Naive B cell (primary cell): ENCODE results near the gene C2CD4D. TPM values are rescaled to one million over a fixed set of nuclear protein-coding genes. Genes with fewer than 3 reads are reported as not detected.
A peak's percentile ranks its signal among the peaks of the same experiment; 100 is the strongest.
"Not testable (repeated sequence)": the region's sequence is repeated elsewhere in the genome, so short reads cannot be mapped to it uniquely, and the experiment has no call there.

ENCODE experiments used
- ATAC-seq, 2 donors: fragments of 150-1000 bp; cut with Tn5 transposase; 2 replicates each; pipeline ENCODE4 v1.10.0; 2021; ENCODE audit warnings: low read depth in 2 of 2, mild to moderate bottlenecking in 2 of 2, moderate library complexity in 2 of 2
- DNase-seq: peaks from one replicate; pipeline ENCODE4 v3.0.0; 2022
- H3K27ac Mint-ChIP-seq, 6 donors: one replicate each; pipeline ENCODE4 v1.8.0; 2020 to 2022; ENCODE audit warnings: mild to moderate bottlenecking in 6 of 6, mixed read lengths in 6 of 6, moderate library complexity in 5 of 6, inconsistent platforms in 2 of 6
- H3K27me3 Mint-ChIP-seq, 3 donors: one replicate each; pipeline ENCODE4 v1.8.0; 2021 to 2022; ENCODE audit warnings: mixed read lengths in 3 of 3, mild to moderate bottlenecking in 1 of 3
- H3K36me3 Mint-ChIP-seq, 2 donors: one replicate each; pipeline ENCODE4 v1.8.0; 2020 to 2022; ENCODE audit warnings: mixed read lengths in 2 of 2, inconsistent platforms in 1 of 2, mild to moderate bottlenecking in 1 of 2
- H3K4me1 Mint-ChIP-seq, 3 donors: one replicate each; pipeline ENCODE4 v1.8.0; 2020 to 2022; ENCODE audit warnings: mixed read lengths in 3 of 3, inconsistent platforms in 1 of 3, mild to moderate bottlenecking in 1 of 3, moderate library complexity in 1 of 3
- H3K4me3 Mint-ChIP-seq, 8 donors: one replicate each; pipeline ENCODE4 v1.8.0; 2020 to 2022; ENCODE audit warnings: mild to moderate bottlenecking in 8 of 8, mixed read lengths in 8 of 8, moderate library complexity in 8 of 8, inconsistent platforms in 2 of 8
- H3K9me3 Mint-ChIP-seq, 7 donors: one replicate each; pipeline ENCODE4 v1.8.0; 2020 to 2022; ENCODE audit warnings: mixed read lengths in 7 of 7, mild to moderate bottlenecking in 5 of 7, inconsistent platforms in 2 of 7, moderate library complexity in 1 of 7
- polyA plus RNA-seq, 6 donors: library from polyadenylated mRNA; unstranded; fragments of 300-500 nt; fragmentation: Illumina TruSeq; gene quantifications; one replicate each; pipeline ENCODE4 v1.2.3, GENCODE V29; 2021; ENCODE audit warnings: low read depth in 6 of 6

Gene C2CD4D
- polyA plus RNA-seq, 6 donors from 2014 or later = 0.16 to 0.27 (median 0.22) TPM; not detected in 3

GRCh38 chr1:151871284-151872030 lies 31.8 kb upstream of the C2CD4D start:
- Mint-ChIP-seq H3K4me1 (peaks cover 0 to 4% (median 3%) of the 10 kb centered on the region in 3 donors), H3K9me3 (no peaks in the 10 kb centered on the region), H3K27ac (no peak overlapping the region), H3K4me3 (no peak overlapping the region), H3K36me3 (peaks cover 0 to 16% of the 10 kb centered on the region in 2 donors), H3K27me3 (peaks cover 12 to 14% (median 14%) of the 10 kb centered on the region in 3 donors)
- DNase-seq (no peak), ATAC-seq (no peak)

GRCh38 chr1:151868486-151868885 lies 28.9 kb upstream of the C2CD4D start:
- Mint-ChIP-seq H3K36me3 (peaks cover 0 to 6% of the 10 kb centered on the region in 2 donors), H3K4me3 (no peak overlapping the region)
- no peak for DNase-seq

GRCh38 chr1:151867765-151868411 lies 28.3 kb upstream of the C2CD4D start:
- Mint-ChIP-seq H3K4me3 (no peak overlapping the region), H3K36me3 (no peaks in the 10 kb centered on the region), H3K27ac (no peak overlapping the region), H3K27me3 (peaks cover 20 to 25% (median 21%) of the 10 kb centered on the region in 3 donors), H3K9me3 (no peaks in the 10 kb centered on the region), H3K4me1 (peaks cover 0 to 3% (median under 1%) of the 10 kb centered on the region in 3 donors)
- no peak for DNase-seq
- ATAC-seq = no peak

More at GRCh38 chr1:151868486-151868885, 28.9 kb upstream of the C2CD4D start:
- no peak for ATAC-seq
- Mint-ChIP-seq H3K27ac (no peak overlapping the region), H3K4me1 (peaks cover 0 to 4% (median 3%) of the 10 kb centered on the region in 3 donors), H3K27me3 (peaks cover 20 to 22% (median 21%) of the 10 kb centered on the region in 3 donors), H3K9me3 (no peaks in the 10 kb centered on the region)

- Mint-ChIP-seq H3K36me3 (no peaks in the 10 kb centered on the region), H3K4me1 (peaks cover 0 to 3% (median 0%) of the 10 kb centered on the region in 3 donors), H3K4me3 (no peak overlapping the region), H3K27me3 (peaks cover 21 to 31% (median 25%) of the 10 kb centered on the region in 3 donors), H3K9me3 (no peaks in the 10 kb centered on the region), H3K27ac (no peak overlapping the region)
- ATAC-seq (no peak), DNase-seq (no peak)
Observed at GRCh38 chr1:151867321-151867720, 27.7 kb upstream of the C2CD4D start.

GRCh38 chr1:151864411-151864810 lies 24.8 kb upstream of the C2CD4D start:
- Mint-ChIP-seq H3K27me3 (peaks cover 13 to 31% (median 23%) of the 10 kb centered on the region in 3 donors), H3K4me1 (peaks cover 6 to 19% (median 11%) of the 10 kb centered on the region in 3 donors), H3K9me3 (no peaks in the 10 kb centered on the region), H3K36me3 (no peaks in the 10 kb centered on the region), H3K27ac (no peak overlapping the region), H3K4me3 (no peak overlapping the region)
- ATAC-seq (no peak), DNase-seq (no peak)

- Mint-ChIP-seq H3K36me3 (no peaks in the 10 kb centered on the region), H3K27me3 (peaks cover 7 to 23% (median 19%) of the 10 kb centered on the region in 3 donors), H3K27ac (no peak overlapping the region), H3K4me3 (no peak overlapping the region), H3K4me1 (peaks cover 6 to 20% (median 12%) of the 10 kb centered on the region in 3 donors), H3K9me3 (no peaks in the 10 kb centered on the region)
- ATAC-seq (no peak), DNase-seq (no peak)
Observed at GRCh38 chr1:151862604-151863003, 23.0 kb upstream of the C2CD4D start.

GRCh38 chr1:151860504-151861187 lies 21.0 kb upstream of the C2CD4D start:
- H3K4me1 Mint-ChIP-seq = peaks cover 6 to 18% (median 12%) of the 10 kb centered on the region in 3 donors
- DNase-seq = no peak
- no peak overlapping the region for H3K4me3 Mint-ChIP-seq
- no peak for ATAC-seq
- H3K27me3 Mint-ChIP-seq = peaks cover 6 to 22% (median 17%) of the 10 kb centered on the region in 3 donors
- no peaks in the 10 kb centered on the region for H3K36me3 Mint-ChIP-seq
- no peaks in the 10 kb centered on the region for H3K9me3 Mint-ChIP-seq
- peak overlapping the region in 5 of 6 donors; percentile 6 to 75 (median 54) for H3K27ac Mint-ChIP-seq

GRCh38 chr1:151859891-151860293 lies 20.3 kb upstream of the C2CD4D start:
- peak; percentile 14 for DNase-seq
- H3K27ac Mint-ChIP-seq = peak overlapping the region in 5 of 6 donors; percentile 2 to 88 (median 54)

GRCh38 chr1:151858886-151859665 lies 19.5 kb upstream of the C2CD4D start:
- H3K27ac Mint-ChIP-seq = peak overlapping the region in 2 of 6 donors; percentile 54 to 83
- no peaks in the 10 kb centered on the region for H3K36me3 Mint-ChIP-seq
- peaks cover 6 to 18% (median 12%) of the 10 kb centered on the region in 3 donors for H3K4me1 Mint-ChIP-seq
- peaks cover 0 to 14% (median 8%) of the 10 kb centered on the region in 3 donors for H3K27me3 Mint-ChIP-seq
- ATAC-seq (no peak), DNase-seq (no peak)
- no peaks in the 10 kb centered on the region for H3K9me3 Mint-ChIP-seq
- peak overlapping the region in 1 of 8 donors; percentile 20 for H3K4me3 Mint-ChIP-seq

More at GRCh38 chr1:151859891-151860293, 20.3 kb upstream of the C2CD4D start:
- H3K27me3 Mint-ChIP-seq = peaks cover 0 to 14% (median 9%) of the 10 kb centered on the region in 3 donors
- ATAC-seq = peak; percentile 81 to 83
- H3K4me1 Mint-ChIP-seq = peaks cover 6 to 18% (median 12%) of the 10 kb centered on the region in 3 donors
- H3K36me3 Mint-ChIP-seq = no peaks in the 10 kb centered on the region
- no peaks in the 10 kb centered on the region for H3K9me3 Mint-ChIP-seq
- peak overlapping the region in 1 of 8 donors; percentile 51 for H3K4me3 Mint-ChIP-seq

- Mint-ChIP-seq H3K27me3 (peaks cover 0 to 18% (median 8%) of the 10 kb centered on the region in 3 donors), H3K36me3 (no peaks in the 10 kb centered on the region), H3K4me1 (peaks cover 6 to 18% (median 12%) of the 10 kb centered on the region in 3 donors), H3K9me3 (no peaks in the 10 kb centered on the region), H3K4me3 (no peak overlapping the region), H3K27ac (peak overlapping the region in 1 of 6 donors; percentile 88)
- DNase-seq (no peak), ATAC-seq (no peak)
Observed at GRCh38 chr1:151858030-151858746, 18.6 kb upstream of the C2CD4D start.

- DNase-seq (no peak), ATAC-seq (no peak)
- no peak overlapping the region for H3K4me3 Mint-ChIP-seq
- H3K9me3 Mint-ChIP-seq = no peaks in the 10 kb centered on the region
- H3K36me3 Mint-ChIP-seq = peaks cover 0 to 1% of the 10 kb centered on the region in 2 donors
- H3K27me3 Mint-ChIP-seq = peaks cover 2 to 24% (median 13%) of the 10 kb centered on the region in 3 donors
- peaks cover 6 to 16% (median 12%) of the 10 kb centered on the region in 3 donors for H3K4me1 Mint-ChIP-seq
- H3K27ac Mint-ChIP-seq = no peak overlapping the region
Observed at GRCh38 chr1:151855933-151856332, 16.3 kb upstream of the C2CD4D start.

GRCh38 chr1:151855516-151855915 lies 15.9 kb upstream of the C2CD4D start:
- not testable (repeated sequence) for DNase-seq, H3K4me3 Mint-ChIP-seq, H3K27ac Mint-ChIP-seq

More at GRCh38 chr1:151855516-151855915, 15.9 kb upstream of the C2CD4D start:
- not testable (repeated sequence) for H3K9me3 Mint-ChIP-seq, ATAC-seq, H3K36me3 Mint-ChIP-seq
- H3K27me3 Mint-ChIP-seq = peaks cover 4 to 27% (median 17%) of the 10 kb centered on the region in 3 donors
- H3K4me1 Mint-ChIP-seq = peaks cover 6 to 12% (median 12%) of the 10 kb centered on the region in 3 donors
